ENCODE results near the gene PLPPR4. TPM values are rescaled to one million over a fixed set of nuclear protein-coding genes. Genes with fewer than 3 reads are reported as not detected.

The PLPPR4 gene
- total and polyA plus RNA-seq, 4 donors: 0.02 to 0.61 (median 0.19) TPM

DNA sequence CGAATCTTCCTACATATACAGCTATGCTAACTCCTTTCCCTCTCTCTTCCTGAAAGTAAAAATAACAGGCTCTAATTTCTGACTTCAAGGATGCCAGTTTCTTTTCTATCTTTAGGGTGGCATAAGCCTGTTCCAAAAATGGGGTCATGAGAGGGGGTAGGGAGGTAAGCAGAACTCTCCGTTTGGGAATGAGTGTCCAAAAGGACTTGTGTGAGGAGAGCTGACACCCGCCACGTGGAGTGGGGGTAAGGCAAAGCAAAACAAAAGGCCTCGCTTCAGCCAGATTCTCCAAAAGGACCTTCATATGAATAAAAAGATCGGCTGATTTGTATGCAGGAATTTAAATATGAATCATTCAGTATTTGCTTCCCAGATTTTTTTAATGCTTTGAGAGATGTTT lies 28.6 kb downstream of the PLPPR4 start:
- H3K36me3 ChIP-seq (ENCODE audit: control insufficient read depth in 4 of 4, insufficient read depth in 3 of 4, low read depth in 1 of 4, low read length in 3 of 4): no peaks in the 10 kb centered on the region
- H3K4me1 ChIP-seq (ENCODE audit: control insufficient read depth in 4 of 4, insufficient read depth in 4 of 4, low read length in 3 of 4): no peaks in the 10 kb centered on the region
- DNase-seq (ENCODE audit: low spot score): no peak
- H3K9ac ChIP-seq (ENCODE audit: low read depth in 1 of 2, low read length in 2 of 2): no peak overlapping the region
- TF ChIP-seq, protein P1, sequence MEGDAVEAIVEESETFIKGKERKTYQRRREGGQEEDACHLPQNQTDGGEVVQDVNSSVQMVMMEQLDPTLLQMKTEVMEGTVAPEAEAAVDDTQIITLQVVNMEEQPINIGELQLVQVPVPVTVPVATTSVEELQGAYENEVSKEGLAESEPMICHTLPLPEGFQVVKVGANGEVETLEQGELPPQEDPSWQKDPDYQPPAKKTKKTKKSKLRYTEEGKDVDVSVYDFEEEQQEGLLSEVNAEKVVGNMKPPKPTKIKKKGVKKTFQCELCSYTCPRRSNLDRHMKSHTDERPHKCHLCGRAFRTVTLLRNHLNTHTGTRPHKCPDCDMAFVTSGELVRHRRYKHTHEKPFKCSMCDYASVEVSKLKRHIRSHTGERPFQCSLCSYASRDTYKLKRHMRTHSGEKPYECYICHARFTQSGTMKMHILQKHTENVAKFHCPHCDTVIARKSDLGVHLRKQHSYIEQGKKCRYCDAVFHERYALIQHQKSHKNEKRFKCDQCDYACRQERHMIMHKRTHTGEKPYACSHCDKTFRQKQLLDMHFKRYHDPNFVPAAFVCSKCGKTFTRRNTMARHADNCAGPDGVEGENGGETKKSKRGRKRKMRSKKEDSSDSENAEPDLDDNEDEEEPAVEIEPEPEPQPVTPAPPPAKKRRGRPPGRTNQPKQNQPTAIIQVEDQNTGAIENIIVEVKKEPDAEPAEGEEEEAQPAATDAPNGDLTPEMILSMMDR (IDR thresholded peaks at IDR 0.05; ENCODE audit: low read depth, low read length, missing input control): no peak
- TF ChIP-seq TAF1 (conservative IDR thresholded peaks at IDR 0.05): no peak
- TF ChIP-seq, protein P2, sequence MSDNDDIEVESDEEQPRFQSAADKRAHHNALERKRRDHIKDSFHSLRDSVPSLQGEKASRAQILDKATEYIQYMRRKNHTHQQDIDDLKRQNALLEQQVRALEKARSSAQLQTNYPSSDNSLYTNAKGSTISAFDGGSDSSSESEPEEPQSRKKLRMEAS (IDR thresholded peaks at IDR 0.05): no peak
- H3K4me3 ChIP-seq (ENCODE audit: low read depth in 1 of 3, low read length in 3 of 3): no peak overlapping the region
- peaks cover 0 to 3% (median 1%) of the 10 kb centered on the region in 4 donors for H3K9me3 ChIP-seq (ENCODE audit: control insufficient read depth in 4 of 4, low read length in 3 of 4)
- H3K27ac ChIP-seq (ENCODE audit: low read depth in 1 of 2, low read length in 2 of 2): no peak overlapping the region
- H3K27me3 ChIP-seq (ENCODE audit: control insufficient read depth in 4 of 4, insufficient read depth in 4 of 4, low read length in 3 of 4): no peaks in the 10 kb centered on the region
- 84% methylated on average over 6 of the region's 6 CpGs for whole genome bisulfite sequencing

GRCh38 chr1:99297923-99298322 lies 33.6 kb downstream of the PLPPR4 start:
- 92% methylated on average over 2 of the region's 2 CpGs for WGBS
- Histone ChIP-seq H3K36me3 (ENCODE audit: control insufficient read depth in 4 of 4, insufficient read depth in 3 of 4, low read depth in 1 of 4, low read length in 3 of 4) (no peaks in the 10 kb centered on the region), H3K27me3 (ENCODE audit: control insufficient read depth in 4 of 4, insufficient read depth in 4 of 4, low read length in 3 of 4) (no peaks in the 10 kb centered on the region), H3K27ac (ENCODE audit: low read depth in 1 of 2, low read length in 2 of 2) (no peak overlapping the region), H3K4me3 (ENCODE audit: low read depth in 1 of 3, low read length in 3 of 3) (no peak overlapping the region), H3K9me3 (ENCODE audit: control insufficient read depth in 4 of 4, low read length in 3 of 4) (no peaks in the 10 kb centered on the region), H3K4me1 (ENCODE audit: control insufficient read depth in 4 of 4, insufficient read depth in 4 of 4, low read length in 3 of 4) (peaks cover 0 to 1% (median 0%) of the 10 kb centered on the region in 4 donors), H3K9ac (ENCODE audit: low read depth in 1 of 2, low read length in 2 of 2) (no peak overlapping the region)
- no peak for DNase-seq (ENCODE audit: low spot score)
- TF ChIP-seq, protein P1 (IDR thresholded peaks at IDR 0.05; ENCODE audit: low read depth, low read length, missing input control): no peak
- TF ChIP-seq RAD21 (IDR thresholded peaks at IDR 0.05) (no peak), FOXA1 (IDR thresholded peaks at IDR 0.05) (no peak), GABPA (IDR thresholded peaks at IDR 0.05 in 1 of 2, conservative IDR thresholded peaks at IDR 0.05 in 1 of 2) (no peak), SP1 (IDR thresholded peaks at IDR 0.05) (no peak), ATF3 (IDR thresholded peaks at IDR 0.05) (no peak), NR2F2 (IDR thresholded peaks at IDR 0.05) (no peak), RXRA (IDR thresholded peaks at IDR 0.05) (no peak), HNF4A (conservative IDR thresholded peaks at IDR 0.05) (no peak), EGR1 (IDR thresholded peaks at IDR 0.05; ENCODE audit: low read depth in 2 of 2) (no peak)
- TF ChIP-seq, protein P3, sequence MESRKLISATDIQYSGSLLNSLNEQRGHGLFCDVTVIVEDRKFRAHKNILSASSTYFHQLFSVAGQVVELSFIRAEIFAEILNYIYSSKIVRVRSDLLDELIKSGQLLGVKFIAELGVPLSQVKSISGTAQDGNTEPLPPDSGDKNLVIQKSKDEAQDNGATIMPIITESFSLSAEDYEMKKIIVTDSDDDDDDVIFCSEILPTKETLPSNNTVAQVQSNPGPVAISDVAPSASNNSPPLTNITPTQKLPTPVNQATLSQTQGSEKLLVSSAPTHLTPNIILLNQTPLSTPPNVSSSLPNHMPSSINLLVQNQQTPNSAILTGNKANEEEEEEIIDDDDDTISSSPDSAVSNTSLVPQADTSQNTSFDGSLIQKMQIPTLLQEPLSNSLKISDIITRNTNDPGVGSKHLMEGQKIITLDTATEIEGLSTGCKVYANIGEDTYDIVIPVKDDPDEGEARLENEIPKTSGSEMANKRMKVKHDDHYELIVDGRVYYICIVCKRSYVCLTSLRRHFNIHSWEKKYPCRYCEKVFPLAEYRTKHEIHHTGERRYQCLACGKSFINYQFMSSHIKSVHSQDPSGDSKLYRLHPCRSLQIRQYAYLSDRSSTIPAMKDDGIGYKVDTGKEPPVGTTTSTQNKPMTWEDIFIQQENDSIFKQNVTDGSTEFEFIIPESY (IDR thresholded peaks at IDR 0.05): no peak

All from liver (tissue), 9 donors.